HepG2 (cell line): Measurements from ENCODE around the gene ADRA2B. TPM values are rescaled to one million over a fixed set of nuclear protein-coding genes. Genes with fewer than 3 reads are reported as not detected.
A peak's percentile ranks its signal among the peaks of the same experiment; 100 is the strongest.

ENCODE experiments used
- ATAC-seq: fragments of 200-7000 bp; cut with Tn5 transposase; 3 replicates; pipeline ENCODE4 v1.9.1; 2020; ENCODE audit warnings: mild to moderate bottlenecking, moderate library complexity
- BruUV-seq: library from RNA; stranded (reverse); fragments of 400-500 nt; replicated peaks from 2 replicates; lab custom pipeline; 2021; lab: Mats Ljungman, UMichigan
- CTCF ChIA-PET: fragments of 300-600 bp; formaldehyde crosslinking; extraction: SDS; loops from one replicate; lab custom pipeline; 2021; ENCODE audit warnings: low total read pairs, inconsistent platforms, low intra/inter-chr PET ratio; lab: Yijun Ruan, JAX
- POLR2A ChIA-PET: fragments of 350-600 bp; sonication (Branson Sonifier 250); formaldehyde crosslinking; loops from one replicate; lab custom pipeline; 2020; ENCODE audit warnings: antibody characterized with exemption, inconsistent platforms; lab: Yijun Ruan, JAX
- DNase-seq: peaks from one replicate; pipeline ENCODE4 v3.0.0-alpha.2; 2015; ENCODE audit warnings: low spot score
- FAIRE-seq: peaks from 3 replicates; lab custom pipeline; 2011; peaks lifted over from hg19 to GRCh38; lab: Jason Lieb, UNC
- H2AFZ ChIP-seq: one replicate; pipeline ENCODE4 v1.6.1; 2011; ENCODE audit warnings: low read length, inconsistent platforms
- H3K27ac ChIP-seq: fragments of 300-600 bp; 3 replicates; pipeline ENCODE4 v1.8.0; 2011; ENCODE audit warnings: mixed run types, mild to moderate bottlenecking, mixed read lengths, low read length, inconsistent platforms; ENCODE audit not compliant: insufficient read depth; ENCODE audit errors: extremely low read length
- H3K27me3 ChIP-seq, 2 experiments: fragments of 200-600 bp in 1 of 2; 2 replicates in 1 of 2; 3 replicates in 1 of 2; pipeline versions ENCODE4 v1.6.0 to v1.8.0; 2011; ENCODE audit warnings: low read length in 2 of 2, mild to moderate bottlenecking in 2 of 2, moderate library complexity in 2 of 2, inconsistent platforms in 1 of 2; ENCODE audit not compliant: insufficient read depth in 2 of 2, control insufficient read depth in 1 of 2
- H3K36me3 ChIP-seq, 2 experiments: fragments of 200-600 bp in 1 of 2; replicated peaks in 1 of 2; 2 replicates in 1 of 2; 3 replicates in 1 of 2; pipeline versions ENCODE4 v1.5.1 to v1.8.0; 2011; ENCODE audit warnings: low read length in 2 of 2, inconsistent platforms in 1 of 2; ENCODE audit not compliant: insufficient read depth in 2 of 2, control insufficient read depth in 1 of 2
- H3K4me1 ChIP-seq: 2 replicates; pipeline ENCODE4 v1.5.1; 2012; ENCODE audit warnings: low read length, inconsistent platforms; ENCODE audit not compliant: insufficient read depth
- H3K4me2 ChIP-seq: 2 replicates; pipeline ENCODE4 v1.6.0; 2011; ENCODE audit warnings: low read depth, low read length, inconsistent platforms
- H3K4me3 ChIP-seq, 3 experiments: fragments of 200-600 bp in 1 of 3; sonication (generic), shearing (Covaris generic) in 1 of 3; replicated peaks in 1 of 3; 2 replicates each; pipeline ENCODE4 v1.5.1; 2011 to 2016; ENCODE audit warnings: low read length in 3 of 3, inconsistent platforms in 2 of 3, low read depth in 2 of 3, mild to moderate bottlenecking in 2 of 3, control low read depth in 1 of 3, mixed read lengths in 1 of 3; ENCODE audit not compliant: insufficient read depth in 1 of 3
- H3K79me2 ChIP-seq: one replicate; pipeline ENCODE4 v1.6.1; 2011; ENCODE audit warnings: low read length, inconsistent platforms; ENCODE audit not compliant: insufficient read depth
- H3K9ac ChIP-seq: 2 replicates; pipeline ENCODE4 v1.6.0; 2011; ENCODE audit warnings: mild to moderate bottlenecking, low read depth, low read length, inconsistent platforms; ENCODE audit not compliant: insufficient read depth
- H3K9me3 ChIP-seq: 2 replicates; pipeline ENCODE4 v1.5.1; 2012; ENCODE audit warnings: mild to moderate bottlenecking, low read length
- H4K20me1 ChIP-seq: 2 replicates; pipeline ENCODE4 v1.6.0; 2011; ENCODE audit warnings: inconsistent platforms, mild to moderate bottlenecking, low read length, moderate library complexity; ENCODE audit not compliant: insufficient read depth
- EP300 ChIP-seq, 3 experiments: sonication (generic) in 1 of 3; formaldehyde crosslinking in 1 of 3; IDR thresholded peaks; 2 replicates each; pipeline versions ENCODE4 v1.5.1 to v1.6.1; 2011 to 2020; ENCODE audit warnings: low read depth in 2 of 3, low read length in 2 of 3, borderline replicate concordance in 1 of 3, improper control_type of control experiment in 1 of 3, mild to moderate bottlenecking in 1 of 3, missing genetic modification reagents in 1 of 3, moderate library complexity in 1 of 3
- MAFF ChIP-seq: IDR thresholded peaks from 2 replicates; pipeline ENCODE4 v1.6.1; 2011; ENCODE audit warnings: low read depth, low read length, improper control_type of control experiment
- MAFK ChIP-seq, 2 experiments: IDR thresholded peaks in 1 of 2; conservative IDR thresholded peaks in 1 of 2; 2 replicates each; pipeline ENCODE4 v1.6.1; 2011; ENCODE audit warnings: improper control_type of control experiment in 2 of 2, low read length in 2 of 2
- MLLT10 ChIP-seq: sonication (generic); formaldehyde crosslinking; IDR thresholded peaks from 2 replicates; pipeline ENCODE4 v1.4.0; 2020; ENCODE audit warnings: missing genetic modification reagents
- PHF20 ChIP-seq: sonication (generic); formaldehyde crosslinking; IDR thresholded peaks from 2 replicates; pipeline ENCODE4 v1.5.0; 2020; ENCODE audit warnings: mild to moderate bottlenecking, missing genetic modification reagents
- SMAD1 ChIP-seq: sonication (generic); formaldehyde crosslinking; IDR thresholded peaks from 2 replicates; pipeline ENCODE4 v1.4.0; 2020; ENCODE audit warnings: missing genetic modification reagents, low read depth, mild to moderate bottlenecking, borderline replicate concordance
- ZBTB40 ChIP-seq, 2 experiments: fragments of 450-650 bp in 1 of 2; sonication (generic) in 1 of 2; formaldehyde crosslinking in 1 of 2; IDR thresholded peaks; 2 replicates each; pipeline versions ENCODE4 v1.6.1 to v1.8.0; 2016 to 2022; ENCODE audit warnings: antibody characterized with exemption in 1 of 2, mild to moderate bottlenecking in 1 of 2, missing genetic modification reagents in 1 of 2
- ZNF709 ChIP-seq: sonication (generic); formaldehyde crosslinking; IDR thresholded peaks from 2 replicates; pipeline ENCODE4 v1.5.0; 2020; ENCODE audit warnings: mild to moderate bottlenecking, missing genetic modification reagents
- WGBS: methylation state at CpG from one replicate; pipeline ENCODE4 v1.1.6; 2017; ENCODE audit warnings: low lambda C conversion rate; 5-methylcytosine and 5-hydroxymethylcytosine counted together
- in situ Hi-C: cut with HindIII; loops from 2 replicates; pipeline ENCODE4 v1.10.0; 2017; ENCODE audit warnings: low pct_unique_long_range_greater_than_20kb; ENCODE audit not compliant: extremely low pct_ligation_motif_present
- intact Hi-C: fragments of 100-400 bp; cut with micrococcal nuclease; formaldehyde crosslinking; loops from one replicate; pipeline ENCODE4 v1.10.0; 2022; ENCODE audit not compliant: unreplicated experiment
- polyA plus RNA-seq, 8 experiments: library from polyadenylated mRNA; depleted of rRNA in 3 of 8; stranded (reverse) in 7 of 8; unstranded in 1 of 8; fragments of >200 nt; fragmentation: Illumina TruSeq in 4 of 8; extraction: Trizol in 4 of 8; gene quantifications; 2 replicates each; pipeline versions ENCODE4 v1.2.1 to v1.2.3, GENCODE V29; 2011 to 2016; ENCODE audit warnings: low read depth in 4 of 8, missing spikeins in 1 of 8, mixed read lengths in 1 of 8; ENCODE audit not compliant: insufficient read depth in 1 of 8
- total RNA-seq, 5 experiments: library from RNA; depleted of rRNA; stranded (reverse); fragments of >200 nt; fragmentation: Illumina TruSeq; extraction: Trizol; gene quantifications; 2 replicates each; pipeline ENCODE4 v1.2.3, GENCODE V29; 2016; ENCODE audit warnings: low read depth in 1 of 5

Gene ADRA2B
- total and polyA plus RNA-seq, 2 of the 13 experiments (the other 11 are each of a cell fraction or from before 2014, with no cell fraction given), result not detected

- Histone ChIP-seq H3K4me3 (no peak overlapping the region), H3K4me1 (no peaks in the 10 kb centered on the region), H3K9ac (no peak overlapping the region), H3K9me3 (no peaks in the 10 kb centered on the region), H3K4me2 (no peak overlapping the region), H3K27me3 (peaks cover 8 to 12% of the 10 kb centered on the region in 2 experiments; a peak in 4 of 5 replicates), H3K79me2 (no peaks in the 10 kb centered on the region), H3K36me3 (no peaks in the 10 kb centered on the region), H4K20me1 (no peaks in the 10 kb centered on the region), H2AFZ (no peak overlapping the region), H3K27ac (no peak overlapping the region)
- WGBS, result 65% methylated on average over 2 of the region's 2 CpGs
- ChIA-PET POLR2A (no interaction called here), CTCF (no interaction called here)
- FAIRE-seq (no peak), ATAC-seq (no peak), DNase-seq (no peak)
- BruUV-seq, result no TSS peak
- peak; percentile 89 for TF ChIP-seq MAFF
- no peak for TF ChIP-seq PHF20 (CRISPR knock-in tag)
- peak; percentile 93 for TF ChIP-seq MAFK (conservative IDR thresholded peaks at IDR 0.05 in 1 of 2, IDR thresholded peaks at IDR 0.05 in 1 of 2; ENCODE audit: low read length in 2 of 2)
- in situ Hi-C loops, result no loop called here
- intact Hi-C loops, result no loop called here
These were observed 35.3 kb downstream of the ADRA2B start for GRCh38 chr2:96081042-96081441.

GRCh38 chr2:96075199-96075771, 41.1 kb downstream of the ADRA2B start:
- H3K36me3 ChIP-seq, result no peaks in the 10 kb centered on the region
- no peak overlapping the region for H3K27ac ChIP-seq
- no peaks in the 10 kb centered on the region for H3K79me2 ChIP-seq
- intact Hi-C loops, result no loop called here
- peaks cover 3% of the 10 kb centered on the region; the same call in 1 of the 2 replicates for H3K4me1 ChIP-seq
- in situ Hi-C loops, result no loop called here
- 6% methylated on average over 2 of the region's 2 CpGs for WGBS
- no peak overlapping the region for H3K9ac ChIP-seq
- H3K4me3 ChIP-seq, result no peak overlapping the region
- H2AFZ ChIP-seq, result no peak overlapping the region
- H3K27me3 ChIP-seq, result peaks cover 4 to 10% of the 10 kb centered on the region in 2 experiments; a peak in 3 of 5 replicates
- no peaks in the 10 kb centered on the region for H4K20me1 ChIP-seq
- POLR2A ChIA-PET, result no interaction called here
- TF ChIP-seq SMAD1 (CRISPR knock-in tag), result no peak
- peak; percentile 99 for TF ChIP-seq ZNF709 (CRISPR knock-in tag)
- no peak for TF ChIP-seq MLLT10
- no peak for TF ChIP-seq EP300 (IDR thresholded peaks at IDR 0.05; ENCODE audit: low read depth in 2 of 2, low read length in 2 of 2)
- TF ChIP-seq EP300 (CRISPR knock-in tag; IDR thresholded peaks at IDR 0.05; ENCODE audit: borderline replicate concordance), result no peak
- peak; percentile 58 for TF ChIP-seq ZBTB40 (IDR thresholded peaks at IDR 0.05)
- peak; percentile 93 for TF ChIP-seq ZBTB40 (CRISPR knock-in tag; IDR thresholded peaks at IDR 0.05)
- FAIRE-seq, result no peak
- DNase-seq, result no peak
- CTCF ChIA-PET, result no interaction called here
- H3K9me3 ChIP-seq, result no peaks in the 10 kb centered on the region
- BruUV-seq, result no TSS peak
- no peak for ATAC-seq
- H3K4me2 ChIP-seq, result no peak overlapping the region
